Left hindlimb (tissue), 1 donor: ENCODE results near the gene EXOC2.

ENCODE experiments used
- DNase-seq: peaks from one replicate; pipeline ENCODE4 v3.0.0-alpha.2; 2018

EXOC2 gene

GRCh38 chr6:518218-518617 is 174.7 kb downstream of the EXOC2 start:
- no peak for DNase-seq

GRCh38 chr6:516213-516612 is 176.7 kb downstream of the EXOC2 start:
- DNase-seq: no peak

GRCh38 chr6:515267-515666 is 177.7 kb downstream of the EXOC2 start:
- DNase-seq: no peak

- DNase-seq: peak; percentile 44
Observed at GRCh38 chr6:514396-514978, 178.5 kb downstream of the EXOC2 start.

GRCh38 chr6:513961-514360 is 179.0 kb downstream of the EXOC2 start:
- no peak for DNase-seq

GRCh38 chr6:513058-513457 is 179.9 kb downstream of the EXOC2 start:
- no peak for DNase-seq

- no peak for DNase-seq
Observed at GRCh38 chr6:511488-512137, 181.3 kb downstream of the EXOC2 start.

- DNase-seq: no peak
Observed at GRCh38 chr6:509676-510075, 183.3 kb downstream of the EXOC2 start.

- no peak for DNase-seq
Observed at GRCh38 chr6:508614-509013, 184.3 kb downstream of the EXOC2 start.

- no peak for DNase-seq
Observed at GRCh38 chr6:508006-508405, 184.9 kb downstream of the EXOC2 start.

GRCh38 chr6:506920-507622 is 185.9 kb downstream of the EXOC2 start:
- DNase-seq: no peak

- DNase-seq: no peak
Observed at GRCh38 chr6:506508-506907, 186.4 kb downstream of the EXOC2 start.

GRCh38 chr6:505374-505773 is 187.6 kb downstream of the EXOC2 start:
- DNase-seq: no peak

GRCh38 chr6:504446-504980 is 188.4 kb downstream of the EXOC2 start:
- no peak for DNase-seq

- no peak for DNase-seq
Observed at GRCh38 chr6:503610-504362, 189.2 kb downstream of the EXOC2 start.

GRCh38 chr6:502761-503160 is 190.2 kb downstream of the EXOC2 start:
- DNase-seq: no peak

GRCh38 chr6:501891-502601 is 190.9 kb downstream of the EXOC2 start:
- no peak for DNase-seq

- no peak for DNase-seq
Observed at GRCh38 chr6:499617-500016, 193.3 kb downstream of the EXOC2 start.

GRCh38 chr6:498795-499231 is 194.1 kb downstream of the EXOC2 start:
- DNase-seq: no peak

- DNase-seq: no peak
Observed at GRCh38 chr6:497258-497657, 195.7 kb downstream of the EXOC2 start.

GRCh38 chr6:496649-497048 is 196.3 kb downstream of the EXOC2 start:
- DNase-seq: no peak

- no peak for DNase-seq
Observed at GRCh38 chr6:494394-494793, 198.5 kb downstream of the EXOC2 start.

GRCh38 chr6:493840-494239 is 199.1 kb downstream of the EXOC2 start:
- DNase-seq: no peak
